HFF-Myc (cell line): ENCODE data around the gene PLK3.
A peak's percentile ranks its signal among the peaks of the same experiment; 100 is the strongest.
"Not testable (repeated sequence)": the region's sequence is repeated elsewhere in the genome, so short reads cannot be mapped to it uniquely, and the experiment has no call there.

ENCODE experiments used
- DNase-seq: peaks from one replicate; pipeline ENCODE4 v3.0.0-alpha.2; 2011; ENCODE audit warnings: low read depth; ENCODE audit errors: extremely low read depth
- H3K4me3 ChIP-seq: replicated peaks from 2 replicates; pipeline ENCODE4 v1.5.1; 2011; ENCODE audit warnings: low read depth, mild to moderate bottlenecking, control low read depth, low read length
- TF ChIP-seq, protein P1 (sequence below): IDR thresholded peaks from 2 replicates; pipeline ENCODE4 v1.5.1; 2012; ENCODE audit warnings: mild to moderate bottlenecking, low read depth, low read length, control low read depth; ENCODE audit errors: missing control alignments

PLK3 gene

DNA sequence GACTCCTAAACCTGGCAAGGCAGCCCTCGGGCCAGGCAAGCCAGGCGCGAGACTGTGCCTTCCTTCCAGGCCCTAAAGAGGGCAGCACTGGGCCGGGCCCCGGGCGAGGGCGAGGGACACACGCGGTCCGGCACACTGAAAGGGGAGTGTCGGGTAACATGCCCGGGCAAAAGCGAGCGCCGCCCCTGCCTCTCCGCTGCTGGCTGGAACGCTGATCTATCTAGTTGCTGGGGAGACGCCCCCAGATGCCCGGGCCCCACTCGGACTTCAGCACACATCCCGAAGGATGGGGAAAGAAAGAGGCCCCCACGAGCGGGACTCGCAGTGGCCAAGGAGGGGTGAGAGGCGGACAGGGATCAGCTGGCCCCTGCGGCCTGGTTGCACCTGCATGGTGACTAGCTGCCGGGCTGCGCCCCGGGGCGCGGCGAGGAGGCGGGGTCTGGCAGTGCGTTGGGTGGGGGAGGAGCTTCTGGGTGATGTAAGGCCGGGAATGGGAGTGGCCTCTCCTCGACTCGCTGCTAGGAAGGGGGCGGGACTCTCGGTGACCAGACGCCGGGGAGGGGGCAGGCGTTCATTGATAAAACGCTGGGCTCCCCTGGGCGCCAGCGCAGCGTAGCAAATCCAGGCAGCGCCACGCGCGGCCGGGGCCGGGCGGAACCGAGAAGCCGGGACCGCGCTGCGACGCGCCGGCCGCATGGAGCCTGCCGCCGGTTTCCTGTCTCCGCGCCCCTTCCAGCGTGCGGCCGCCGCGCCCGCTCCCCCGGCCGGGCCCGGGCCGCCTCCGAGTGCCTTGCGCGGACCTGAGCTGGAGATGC lies at the start of gene PLK3:
Gene PLK3 (plus strand): TSS at position 608 of the 815 bp plus-strand sequence. CDS start 87 bp downstream, at position 695.
- H3K4me3 ChIP-seq: peak within 1 kb of the TSS; percentile 94
- TF ChIP-seq, protein P1, sequence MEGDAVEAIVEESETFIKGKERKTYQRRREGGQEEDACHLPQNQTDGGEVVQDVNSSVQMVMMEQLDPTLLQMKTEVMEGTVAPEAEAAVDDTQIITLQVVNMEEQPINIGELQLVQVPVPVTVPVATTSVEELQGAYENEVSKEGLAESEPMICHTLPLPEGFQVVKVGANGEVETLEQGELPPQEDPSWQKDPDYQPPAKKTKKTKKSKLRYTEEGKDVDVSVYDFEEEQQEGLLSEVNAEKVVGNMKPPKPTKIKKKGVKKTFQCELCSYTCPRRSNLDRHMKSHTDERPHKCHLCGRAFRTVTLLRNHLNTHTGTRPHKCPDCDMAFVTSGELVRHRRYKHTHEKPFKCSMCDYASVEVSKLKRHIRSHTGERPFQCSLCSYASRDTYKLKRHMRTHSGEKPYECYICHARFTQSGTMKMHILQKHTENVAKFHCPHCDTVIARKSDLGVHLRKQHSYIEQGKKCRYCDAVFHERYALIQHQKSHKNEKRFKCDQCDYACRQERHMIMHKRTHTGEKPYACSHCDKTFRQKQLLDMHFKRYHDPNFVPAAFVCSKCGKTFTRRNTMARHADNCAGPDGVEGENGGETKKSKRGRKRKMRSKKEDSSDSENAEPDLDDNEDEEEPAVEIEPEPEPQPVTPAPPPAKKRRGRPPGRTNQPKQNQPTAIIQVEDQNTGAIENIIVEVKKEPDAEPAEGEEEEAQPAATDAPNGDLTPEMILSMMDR: peak; percentile 89
- DNase-seq: peak; percentile 94

DNA sequence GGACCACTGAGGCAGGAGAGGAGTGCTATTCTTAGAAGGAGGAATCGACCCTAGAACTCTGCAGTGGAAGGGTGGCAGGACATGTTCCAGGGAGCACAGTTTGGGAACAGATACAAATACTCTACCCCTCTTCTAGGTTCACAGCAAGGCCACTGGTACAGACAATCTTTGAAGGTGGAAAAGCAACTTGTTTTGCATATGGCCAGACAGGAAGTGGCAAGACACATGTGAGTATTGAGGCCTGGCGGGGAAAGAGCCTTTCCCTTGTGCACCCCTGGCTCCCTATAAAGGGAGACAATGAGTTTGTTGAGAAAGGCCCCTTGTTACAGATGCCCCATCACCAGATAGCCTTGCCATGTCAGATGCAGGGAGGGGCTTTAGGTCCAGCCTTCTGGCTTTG lies 42.8 kb upstream of the PLK3 start:
- DNase-seq: no peak
- TF ChIP-seq, protein P1: no peak
- no peak overlapping the region for H3K4me3 ChIP-seq

DNA sequence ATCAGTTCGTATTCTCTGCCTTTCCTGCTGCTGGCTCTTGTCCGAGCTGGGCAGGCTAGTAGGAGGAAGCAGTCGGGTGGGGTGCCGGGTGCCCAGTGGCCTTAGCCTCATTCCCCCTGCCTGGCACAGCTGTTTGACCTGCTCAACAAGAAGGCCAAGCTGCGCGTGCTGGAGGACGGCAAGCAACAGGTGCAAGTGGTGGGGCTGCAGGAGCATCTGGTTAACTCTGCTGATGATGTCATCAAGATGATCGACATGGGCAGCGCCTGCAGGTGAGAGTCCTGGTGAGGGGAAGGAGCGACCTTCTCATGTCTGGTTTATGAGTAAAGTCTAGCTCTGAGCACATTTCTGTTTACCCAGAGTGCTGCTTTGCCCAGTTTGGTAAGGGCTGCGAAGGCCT lies 41.1 kb upstream of the PLK3 start:
- TF ChIP-seq, protein P1: no peak
- H3K4me3 ChIP-seq: no peak overlapping the region
- no peak for DNase-seq

DNA sequence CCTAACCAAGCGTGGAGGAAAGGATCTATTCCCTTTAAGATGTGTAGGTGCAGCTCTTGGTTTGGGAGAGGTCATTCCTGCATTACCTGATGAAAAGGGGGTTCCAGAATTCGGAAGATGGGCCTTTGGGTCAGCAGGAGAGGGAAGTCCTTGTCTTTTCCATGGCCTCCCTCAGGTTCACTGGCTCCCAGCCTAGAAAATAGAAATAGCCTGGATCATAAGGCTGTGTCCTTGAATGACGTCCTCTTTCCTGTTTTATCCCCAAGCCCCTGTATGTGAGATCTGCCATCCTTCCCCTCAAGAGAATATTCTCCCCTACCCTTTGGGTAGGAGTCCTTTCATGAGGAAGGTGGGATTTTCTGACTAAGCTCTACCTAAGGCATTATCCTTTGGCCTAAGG lies 39.3 kb upstream of the PLK3 start:
- TF ChIP-seq, protein P1: no peak
- no peak for DNase-seq
- no peak overlapping the region for H3K4me3 ChIP-seq

DNA sequence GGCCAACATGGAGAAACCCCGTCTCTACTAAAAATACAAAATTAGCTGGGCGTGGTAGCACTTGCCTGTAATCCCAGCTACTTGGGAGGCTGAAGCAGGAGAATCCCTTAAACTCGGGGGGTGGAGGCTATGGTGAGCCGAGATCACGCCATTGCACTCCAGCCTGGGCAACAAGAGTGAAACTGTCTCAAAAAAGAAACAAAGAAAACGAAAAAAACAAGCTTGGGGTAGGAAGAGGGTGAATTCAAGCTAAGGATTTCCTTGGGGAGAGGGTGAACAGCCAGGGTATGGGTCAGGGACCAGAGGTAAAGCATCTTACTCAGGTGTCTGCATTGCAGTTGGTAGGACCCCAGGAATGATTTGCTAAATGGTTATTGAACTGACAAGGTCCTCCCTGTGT lies 33.8 kb upstream of the PLK3 start:
- not testable (repeated sequence) for DNase-seq, H3K4me3 ChIP-seq

DNA sequence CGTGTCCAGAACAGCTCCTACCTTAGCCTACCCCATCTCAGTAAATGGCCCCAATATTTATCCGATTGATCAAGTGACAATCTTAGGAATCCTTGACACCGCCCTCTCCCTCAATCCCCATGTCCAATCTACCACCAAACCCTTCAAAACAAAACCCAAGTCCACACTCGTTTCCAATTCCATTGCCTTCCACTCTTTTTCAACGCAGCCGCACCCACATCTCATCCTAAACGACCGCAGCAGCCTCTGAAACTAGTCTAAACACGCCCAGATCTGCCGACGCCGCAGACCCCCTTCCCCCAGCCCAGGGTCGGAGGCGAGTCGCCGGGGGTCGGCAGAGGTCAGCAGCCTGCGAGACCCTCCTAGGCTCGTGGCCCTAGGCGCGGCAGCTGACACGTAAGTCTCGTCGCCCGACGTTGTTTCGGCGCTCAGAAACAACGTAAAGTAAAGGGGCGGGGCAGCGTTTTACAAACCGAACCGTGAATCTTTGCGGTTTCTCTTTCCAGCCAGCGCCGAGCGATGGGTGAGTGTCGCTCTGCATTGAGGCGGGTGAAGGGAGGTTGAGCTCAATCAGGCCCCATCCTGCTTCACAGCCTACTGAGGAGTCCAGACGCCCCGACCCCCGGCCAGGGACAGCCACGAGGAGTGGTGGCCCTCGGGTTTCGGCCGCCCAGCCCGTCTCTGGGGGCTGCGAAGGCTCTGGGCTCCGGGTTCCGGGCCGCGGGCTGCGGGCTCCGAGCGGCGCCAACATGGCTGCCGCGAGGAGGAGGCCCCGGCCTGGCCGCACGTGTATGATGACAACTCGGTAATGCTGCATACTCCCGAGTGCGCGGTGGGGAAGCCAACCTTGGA lies 24.9 kb upstream of the PLK3 start, which contains the start of gene RPS8:
Gene RPS8 (plus strand): TSS at position 463 of the 852 bp plus-strand sequence. CDS start 57 bp downstream, at position 520.
- peak; percentile 78 for DNase-seq
- TF ChIP-seq, protein P1: no peak
- H3K4me3 ChIP-seq: peak within 1 kb of the TSS; percentile 100

DNA sequence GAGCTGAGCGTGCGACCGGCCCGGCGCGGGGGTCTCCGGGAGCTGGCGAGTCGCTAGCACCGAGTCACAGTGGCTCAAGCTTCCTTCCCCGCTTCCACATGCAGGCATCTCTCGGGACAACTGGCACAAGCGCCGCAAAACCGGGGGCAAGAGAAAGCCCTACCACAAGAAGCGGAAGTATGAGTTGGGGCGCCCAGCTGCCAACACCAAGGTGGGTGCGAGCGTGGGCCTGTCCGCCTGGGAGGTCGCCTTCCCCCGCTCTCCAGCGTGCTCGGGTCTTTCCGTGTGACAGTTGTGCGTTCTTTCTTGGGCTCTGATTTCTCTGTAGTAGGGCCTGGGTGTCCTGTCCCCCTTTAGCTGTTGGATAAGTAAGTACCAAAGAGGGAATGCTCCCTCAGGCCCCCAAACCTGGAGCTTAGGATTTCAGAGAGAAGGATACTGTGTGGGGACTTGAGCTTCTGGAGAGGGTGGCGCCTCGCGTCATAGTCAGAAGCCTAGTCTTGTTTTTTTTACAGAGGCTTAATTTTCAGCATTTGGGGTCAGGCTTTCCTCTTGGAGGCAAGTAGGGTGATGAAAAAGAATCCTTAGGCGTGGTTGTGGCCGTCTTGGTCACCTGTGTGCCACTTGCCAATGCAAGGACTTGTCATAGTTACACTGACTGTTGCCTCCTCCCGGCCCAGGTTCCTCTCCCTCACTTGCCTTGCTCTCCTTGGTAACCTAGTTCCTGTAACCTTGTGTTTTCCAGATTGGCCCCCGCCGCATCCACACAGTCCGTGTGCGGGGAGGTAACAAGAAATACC lies 24.0 kb upstream of the PLK3 start:
- no peak for DNase-seq

More for the DNA sequence above, 24.0 kb upstream of the PLK3 start:
- peak overlapping the region; percentile 100 for H3K4me3 ChIP-seq
- TF ChIP-seq, protein P1: no peak
